H1 (cell line): ENCODE results near the gene KRT10. TPM values are rescaled to one million over a fixed set of nuclear protein-coding genes. Genes with fewer than 3 reads are reported as not detected.

Experiments used
- CTCF ChIA-PET: fragments of 300-600 bp; sonication (Branson Sonifier 250); formaldehyde crosslinking; loops from one replicate; lab custom pipeline; 2021; ENCODE audit not compliant: partially characterized antibody; lab: Charles Lee
- POLR2A ChIA-PET: fragments of 300-600 bp; sonication (Branson Sonifier 250); formaldehyde crosslinking; loops from one replicate; lab custom pipeline; 2021; ENCODE audit warnings: inconsistent platforms; ENCODE audit not compliant: partially characterized antibody; lab: Charles Lee
- DNase-seq, 2 experiments: peaks; one replicate each; pipeline versions ENCODE4 v3.0.0 to v3.0.0-alpha.2; 2010 to 2022; ENCODE audit warnings: low spot score in 2 of 2, low read depth in 1 of 2, mixed read lengths in 1 of 2
- FAIRE-seq: peaks from 2 replicates; lab custom pipeline; 2011; peaks lifted over from hg19 to GRCh38; lab: Jason Lieb, UNC
- H2AFZ ChIP-seq: 2 replicates; pipeline ENCODE4 v1.8.1; 2012; ENCODE audit warnings: low read length, inconsistent platforms
- H2AK5ac ChIP-seq: 2 replicates; pipeline ENCODE4 v1.6.1; 2013; ENCODE audit warnings: low read depth, low read length
- H2BK120ac ChIP-seq: replicated peaks from 2 replicates; pipeline ENCODE3; 2013; ENCODE audit warnings: low read depth, low read length, inconsistent platforms
- H2BK12ac ChIP-seq: 2 replicates; pipeline ENCODE4 v1.6.1; 2013; ENCODE audit warnings: low read depth, low read length
- H2BK15ac ChIP-seq: 2 replicates; pipeline ENCODE4 v1.6.1; 2013; ENCODE audit warnings: low read length
- H2BK20ac ChIP-seq: 2 replicates; pipeline ENCODE4 v1.6.1; 2013; ENCODE audit warnings: low read length
- H2BK5ac ChIP-seq: 2 replicates; pipeline ENCODE4 v1.6.1; 2013; ENCODE audit warnings: low read depth, low read length
- H3K14ac ChIP-seq: 2 replicates; pipeline ENCODE4 v1.6.1; 2013; ENCODE audit warnings: inconsistent platforms; ENCODE audit not compliant: insufficient read length
- H3K18ac ChIP-seq: 2 replicates; pipeline ENCODE4 v1.6.1; 2013; ENCODE audit warnings: low read length; ENCODE audit errors: extremely low read depth
- H3K23ac ChIP-seq: 2 replicates; pipeline ENCODE4 v1.6.1; 2013; ENCODE audit warnings: inconsistent platforms; ENCODE audit not compliant: insufficient read length
- H3K23me2 ChIP-seq: 2 replicates; pipeline ENCODE4 v1.6.1; 2013; ENCODE audit warnings: low read depth, low read length
- H3K27ac ChIP-seq: 2 replicates; pipeline ENCODE4 v1.6.1; 2011; ENCODE audit warnings: low read depth, low read length, inconsistent platforms
- H3K27me3 ChIP-seq, 4 experiments: replicated peaks in 1 of 4; 1 replicate in 1 of 4; 2 replicates in 3 of 4; pipeline versions ENCODE4 v1.6.1 to v1.8.1; 2011 to 2013; ENCODE audit warnings: low read length in 3 of 4, mild to moderate bottlenecking in 3 of 4, inconsistent platforms in 2 of 4, mixed read lengths in 2 of 4, moderate library complexity in 1 of 4; ENCODE audit not compliant: control insufficient read depth in 3 of 4, insufficient read depth in 3 of 4; ENCODE audit errors: extremely low read depth in 1 of 4
- H3K36me3 ChIP-seq, 4 experiments: 2 replicates each; pipeline versions ENCODE4 v1.6.1 to v1.8.1; 2011 to 2013; ENCODE audit warnings: mild to moderate bottlenecking in 4 of 4, low read length in 3 of 4, moderate library complexity in 2 of 4, control low read depth in 1 of 4, inconsistent platforms in 1 of 4; ENCODE audit not compliant: insufficient read depth in 4 of 4, control insufficient read depth in 2 of 4
- H3K4ac ChIP-seq: replicated peaks from 2 replicates; pipeline ENCODE3; 2013; ENCODE audit warnings: low read length, low read depth, mixed read lengths, inconsistent platforms; ENCODE audit not compliant: insufficient read length
- H3K4me1 ChIP-seq, 4 experiments: replicated peaks in 1 of 4; 1 replicate in 1 of 4; 2 replicates in 3 of 4; pipeline versions ENCODE4 v1.6.1 to v1.8.1; 2011 to 2013; ENCODE audit warnings: low read length in 3 of 4, inconsistent platforms in 2 of 4, mixed read lengths in 1 of 4; ENCODE audit not compliant: insufficient read depth in 4 of 4, control insufficient read depth in 3 of 4
- H3K4me2 ChIP-seq, 2 experiments: 2 replicates each; pipeline versions ENCODE4 v1.6.1 to v1.8.1; 2011 to 2013; ENCODE audit warnings: low read depth in 2 of 2, low read length in 2 of 2, control low read depth in 1 of 2, inconsistent platforms in 1 of 2, mild to moderate bottlenecking in 1 of 2; ENCODE audit not compliant: insufficient read depth in 1 of 2
- H3K4me3 ChIP-seq, 4 experiments: fragments of 200-600, 300-600 bp in 1 of 4; sonication (generic), shearing (Covaris generic), sonication (Bioruptor Twin) in 1 of 4; 2 replicates each; pipeline versions ENCODE4 v1.5.1 to v1.8.1; 2011 to 2016; ENCODE audit warnings: low read length in 4 of 4, low read depth in 3 of 4, control low read depth in 2 of 4, inconsistent platforms in 2 of 4, mild to moderate bottlenecking in 2 of 4, mixed read lengths in 1 of 4, moderate library complexity in 1 of 4; ENCODE audit not compliant: insufficient read depth in 2 of 4; ENCODE audit errors: extremely low read depth in 1 of 4
- H3K56ac ChIP-seq: replicated peaks from 2 replicates; pipeline ENCODE3; 2013; ENCODE audit warnings: low read depth, mild to moderate bottlenecking, mixed read lengths, low read length, inconsistent platforms; ENCODE audit not compliant: insufficient read length
- H3K79me1 ChIP-seq: 2 replicates; pipeline ENCODE4 v1.6.1; 2013; ENCODE audit warnings: low read depth, low read length, control low read depth
- H3K79me2 ChIP-seq, 2 experiments: 2 replicates each; pipeline versions ENCODE4 v1.6.1 to v1.8.1; 2012 to 2013; ENCODE audit warnings: low read length in 2 of 2, mild to moderate bottlenecking in 2 of 2, inconsistent platforms in 1 of 2; ENCODE audit not compliant: insufficient read depth in 2 of 2, control insufficient read depth in 1 of 2
- H3K9ac ChIP-seq, 4 experiments: replicated peaks in 1 of 4; 1 replicate in 1 of 4; 2 replicates in 3 of 4; pipeline versions ENCODE4 v1.6.1 to v1.8.1; 2011 to 2013; ENCODE audit warnings: low read depth in 3 of 4, low read length in 3 of 4, control low read depth in 2 of 4, mild to moderate bottlenecking in 2 of 4, moderate library complexity in 2 of 4, inconsistent platforms in 1 of 4; ENCODE audit errors: extremely low read depth in 1 of 4
- H3K9me3 ChIP-seq, 2 experiments: 2 replicates each; pipeline versions ENCODE4 v1.6.1 to v1.8.1; 2012 to 2013; ENCODE audit warnings: mild to moderate bottlenecking in 2 of 2, moderate library complexity in 2 of 2, control low read depth in 1 of 2, inconsistent platforms in 1 of 2, low read depth in 1 of 2, low read length in 1 of 2, mixed read lengths in 1 of 2; ENCODE audit not compliant: insufficient read depth in 2 of 2
- H4K20me1 ChIP-seq, 2 experiments: replicated peaks in 1 of 2; 2 replicates each; pipeline versions ENCODE3 to v1.8.1; 2011 to 2013; ENCODE audit warnings: inconsistent platforms in 2 of 2, low read length in 2 of 2, mild to moderate bottlenecking in 1 of 2; ENCODE audit not compliant: insufficient read depth in 2 of 2, control insufficient read depth in 1 of 2
- H4K5ac ChIP-seq: 2 replicates; pipeline ENCODE4 v1.6.1; 2013; ENCODE audit warnings: low read length, low read depth, mixed read lengths, inconsistent platforms; ENCODE audit not compliant: insufficient read length
- H4K8ac ChIP-seq: 2 replicates; pipeline ENCODE4 v1.8.0; 2013; ENCODE audit warnings: mild to moderate bottlenecking, moderate library complexity, low read length, inconsistent platforms; ENCODE audit not compliant: insufficient read depth; ENCODE audit errors: extremely low read depth
- H4K91ac ChIP-seq: replicated peaks from 2 replicates; pipeline ENCODE3; 2013; ENCODE audit warnings: low read length, mixed read lengths, inconsistent platforms; ENCODE audit not compliant: insufficient read length
- CBX5 ChIP-seq: fragments of 300-800, 300-1000 bp; sonication (generic); IDR thresholded peaks from 2 replicates; pipeline ENCODE4 v1.7.1; 2016; ENCODE audit warnings: antibody characterized with exemption, low read length, low read depth
- CHD2 ChIP-seq: IDR thresholded peaks from 2 replicates; pipeline ENCODE4 v1.6.1; 2012; ENCODE audit warnings: low read length, improper control_type of control experiment
- CREB1 ChIP-seq: IDR thresholded peaks from 2 replicates; pipeline ENCODE4 v1.6.1; 2012; ENCODE audit warnings: inconsistent platforms
- CTBP2 ChIP-seq: IDR thresholded peaks from 2 replicates; pipeline ENCODE4 v1.7.0; 2011; ENCODE audit warnings: borderline replicate concordance, mild to moderate bottlenecking, moderate library complexity, mixed read lengths, low read length; ENCODE audit not compliant: insufficient read depth, insufficient read length
- HDAC2 ChIP-seq, 2 experiments: fragments of 300-600 bp in 1 of 2; sonication (generic) in 1 of 2; IDR thresholded peaks; 2 replicates each; pipeline ENCODE4 v1.6.1; 2011 to 2012; ENCODE audit warnings: low read depth in 2 of 2, low read length in 2 of 2, mild to moderate bottlenecking in 2 of 2, moderate library complexity in 2 of 2, borderline replicate concordance in 1 of 2, inconsistent platforms in 1 of 2
- HDAC6 ChIP-seq: IDR thresholded peaks from one replicate; pipeline ENCODE4 v1.7.1; 2012; ENCODE audit warnings: low read depth, mild to moderate bottlenecking, inconsistent platforms, low read length, moderate library complexity
- RNF2 ChIP-seq: fragments of 200-900, 300-1000 bp; sonication (generic); IDR thresholded peaks from 2 replicates; pipeline ENCODE4 v1.7.1; 2016; ENCODE audit warnings: borderline replicate concordance, low read depth, mild to moderate bottlenecking, antibody characterized with exemption, low read length; ENCODE audit not compliant: poor library complexity, severe bottlenecking; ENCODE audit errors: missing control alignments
- WGBS, 2 experiments: shearing (Covaris generic) in 1 of 2; methylation state at CpG; one replicate each; pipeline versions ENCODE4 v1.1.6 to v1.1.7; 2013 to 2015; ENCODE audit warnings: low lambda C conversion rate in 2 of 2, mixed read lengths in 2 of 2, inconsistent platforms in 1 of 2, low coverage in 1 of 2, missing lambda C conversion rate in 1 of 2; ENCODE audit not compliant: insufficient replicate concordance in 2 of 2, insufficient coverage in 1 of 2, insufficient read length in 1 of 2; ENCODE audit errors: extremely low coverage in 1 of 2, missing lambda C conversion rate in 1 of 2; 5-methylcytosine and 5-hydroxymethylcytosine counted together
- polyA plus RNA-seq, 7 experiments: library from polyadenylated mRNA; depleted of rRNA in 3 of 7; stranded (reverse) in 5 of 7; unstranded in 2 of 7; fragments of >200 nt in 5 of 7; fragments of 200-250 nt in 2 of 7; gene quantifications; 1 replicate in 5 of 7; 2 replicates in 1 of 7; 4 replicates in 1 of 7; pipeline versions ENCODE4 v1.2.1 to v1.2.3, GENCODE V29; 2011 to 2013; ENCODE audit warnings: missing spikeins in 2 of 7, mixed read lengths in 2 of 7
- total RNA-seq: library from RNA; stranded (reverse); fragmentation: NEBNext Ultra II Directional; extraction: Animal tissue kit (Norgen Biotek cat#: 25700); gene quantifications from 2 replicates; pipeline ENCODE4 v1.2.1, GENCODE V29; 2021
- TF ChIP-seq, protein P1 (sequence below): IDR thresholded peaks from 2 replicates; pipeline ENCODE4 v1.6.1; 2012; ENCODE audit warnings: low read length, inconsistent platforms

KRT10 gene
- total and polyA plus RNA-seq, 2 of the 8 experiments (the other 6 are each of a cell fraction or from before 2014, with no cell fraction given): 3.5 to 39.4 TPM

DNA sequence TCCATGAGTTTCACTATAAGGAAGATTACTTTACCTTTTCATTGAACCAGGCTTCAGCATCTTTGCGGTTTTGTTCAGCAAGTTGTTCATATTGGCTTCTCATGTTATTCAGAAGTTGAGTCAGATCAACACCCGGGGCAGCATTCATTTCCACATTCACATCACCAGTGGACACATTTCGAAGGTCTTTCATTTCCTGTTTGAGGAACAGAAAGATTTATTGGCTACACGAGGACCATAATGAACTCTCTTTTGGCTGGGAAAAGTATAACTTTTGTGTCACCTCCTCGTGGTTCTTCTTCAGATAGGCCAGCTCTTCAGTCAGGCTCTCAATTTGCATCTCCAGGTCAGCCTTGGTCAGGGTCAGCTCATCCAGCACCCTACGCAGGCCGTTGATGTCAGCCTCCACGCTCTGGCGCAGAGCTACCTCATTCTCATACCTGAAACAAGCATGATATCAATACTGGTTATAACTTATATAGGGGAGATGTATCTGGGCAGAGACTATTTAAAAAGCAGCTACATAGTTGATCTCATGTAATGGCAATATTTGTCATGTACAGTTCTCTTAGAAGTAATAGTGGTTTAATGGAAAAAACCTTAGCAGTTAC lies 2.1 kb downstream of the KRT10 start:
- peaks cover 0 to 5% (median 4%) of the 10 kb centered on the region in 4 experiments; a peak in 2 of 8 replicates for H3K36me3 ChIP-seq
- no peak overlapping the region for H2BK12ac ChIP-seq
- no peak for TF ChIP-seq CHD2
- TF ChIP-seq CTBP2: no peak
- TF ChIP-seq, protein P1, sequence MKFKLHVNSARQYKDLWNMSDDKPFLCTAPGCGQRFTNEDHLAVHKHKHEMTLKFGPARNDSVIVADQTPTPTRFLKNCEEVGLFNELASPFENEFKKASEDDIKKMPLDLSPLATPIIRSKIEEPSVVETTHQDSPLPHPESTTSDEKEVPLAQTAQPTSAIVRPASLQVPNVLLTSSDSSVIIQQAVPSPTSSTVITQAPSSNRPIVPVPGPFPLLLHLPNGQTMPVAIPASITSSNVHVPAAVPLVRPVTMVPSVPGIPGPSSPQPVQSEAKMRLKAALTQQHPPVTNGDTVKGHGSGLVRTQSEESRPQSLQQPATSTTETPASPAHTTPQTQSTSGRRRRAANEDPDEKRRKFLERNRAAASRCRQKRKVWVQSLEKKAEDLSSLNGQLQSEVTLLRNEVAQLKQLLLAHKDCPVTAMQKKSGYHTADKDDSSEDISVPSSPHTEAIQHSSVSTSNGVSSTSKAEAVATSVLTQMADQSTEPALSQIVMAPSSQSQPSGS: no peak
- TF ChIP-seq CBX5: no peak
- TF ChIP-seq HDAC6: no peak
- no peak for TF ChIP-seq RNF2
- TF ChIP-seq CREB1: no peak
- no peak for TF ChIP-seq HDAC2 (IDR thresholded peaks at IDR 0.05; ENCODE audit: borderline replicate concordance in 1 of 2, low read depth in 2 of 2, low read length in 2 of 2)

More for the DNA sequence above, 2.1 kb downstream of the KRT10 start:
- H3K9ac ChIP-seq: no peak overlapping the region
- H4K8ac ChIP-seq: no peak overlapping the region
- H3K23me2 ChIP-seq: no peaks in the 10 kb centered on the region
- no peak overlapping the region for H4K91ac ChIP-seq
- no peak overlapping the region for H2AFZ ChIP-seq
- no peaks in the 10 kb centered on the region for H3K9me3 ChIP-seq
- no peak overlapping the region for H3K14ac ChIP-seq
- ChIA-PET CTCF (interaction anchor here (0.7 kb wide), 1 partner anchor 16 kb away, joined by 3 read pairs; no protein-coding TSS in a partner anchor), POLR2A (no interaction called here)
- H2AK5ac ChIP-seq: no peak overlapping the region
- no peaks in the 10 kb centered on the region; a peak in 1 of 7 replicates for H3K4me1 ChIP-seq
- no peaks in the 10 kb centered on the region for H4K20me1 ChIP-seq
- FAIRE-seq: no peak
- H3K4me2 ChIP-seq: no peak overlapping the region; a peak in 1 of 4 replicates
- no peak overlapping the region for H2BK15ac ChIP-seq
- no peak overlapping the region for H3K4ac ChIP-seq
- DNase-seq: no peak
- no peak overlapping the region for H2BK120ac ChIP-seq
- H3K56ac ChIP-seq: no peak overlapping the region
- H3K27me3 ChIP-seq: no peaks in the 10 kb centered on the region; a peak in 2 of 7 replicates
- H3K79me2 ChIP-seq: no peaks in the 10 kb centered on the region
- no peak overlapping the region for H3K18ac ChIP-seq
- no peak overlapping the region for H3K23ac ChIP-seq
- H3K27ac ChIP-seq: no peak overlapping the region
- H2BK5ac ChIP-seq: no peak overlapping the region
- 88% methylated on average over 9 of the region's 9 CpGs; no CpG with 5 or more reads in 1 of the 2 experiments for WGBS, 2 experiments
- peak overlapping the region in 1 of 4 experiments; percentile 86; a peak in 1 of 8 replicates for H3K4me3 ChIP-seq
- no peak overlapping the region for H2BK20ac ChIP-seq
- H4K5ac ChIP-seq: no peak overlapping the region
- no peaks in the 10 kb centered on the region for H3K79me1 ChIP-seq
